Measurements from ENCODE around the gene GOLIM4.

- TF ChIP-seq POLR2AphosphoS5 (IDR thresholded peaks at IDR 0.05; ENCODE audit: low read depth, low read length) (no peak), POLR2A (IDR thresholded peaks at IDR 0.05; ENCODE audit: low read depth, low read length) (no peak), SPI1 (IDR thresholded peaks at IDR 0.05; ENCODE audit: low read depth, low read length) (no peak)
These were observed 15.7 kb downstream of the GOLIM4 start for GRCh38 chr3:168080022-168080421.

All from GM12891 (cell line).